ENCODE results near the gene VSTM2L.

VSTM2L gene

DNA sequence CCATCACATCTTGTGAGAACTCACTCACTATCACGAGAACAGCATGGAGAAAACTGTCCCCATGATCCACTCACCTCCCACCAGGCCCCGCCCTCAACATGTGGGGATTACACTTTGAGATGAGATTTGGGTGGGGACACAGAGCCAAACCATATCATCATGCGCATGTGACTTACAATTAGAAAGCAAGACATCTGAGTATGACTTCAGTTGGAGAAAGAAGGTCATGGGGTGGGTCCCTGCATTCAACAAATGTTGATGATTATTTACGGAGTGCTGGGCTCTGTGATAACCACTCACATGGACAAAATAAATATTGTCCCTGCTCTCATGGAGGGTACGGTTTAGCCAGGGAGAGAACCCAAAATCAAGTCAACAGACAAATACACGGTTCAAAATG lies 37.9 kb downstream of the VSTM2L start:
- TF ChIP-seq, protein P1, sequence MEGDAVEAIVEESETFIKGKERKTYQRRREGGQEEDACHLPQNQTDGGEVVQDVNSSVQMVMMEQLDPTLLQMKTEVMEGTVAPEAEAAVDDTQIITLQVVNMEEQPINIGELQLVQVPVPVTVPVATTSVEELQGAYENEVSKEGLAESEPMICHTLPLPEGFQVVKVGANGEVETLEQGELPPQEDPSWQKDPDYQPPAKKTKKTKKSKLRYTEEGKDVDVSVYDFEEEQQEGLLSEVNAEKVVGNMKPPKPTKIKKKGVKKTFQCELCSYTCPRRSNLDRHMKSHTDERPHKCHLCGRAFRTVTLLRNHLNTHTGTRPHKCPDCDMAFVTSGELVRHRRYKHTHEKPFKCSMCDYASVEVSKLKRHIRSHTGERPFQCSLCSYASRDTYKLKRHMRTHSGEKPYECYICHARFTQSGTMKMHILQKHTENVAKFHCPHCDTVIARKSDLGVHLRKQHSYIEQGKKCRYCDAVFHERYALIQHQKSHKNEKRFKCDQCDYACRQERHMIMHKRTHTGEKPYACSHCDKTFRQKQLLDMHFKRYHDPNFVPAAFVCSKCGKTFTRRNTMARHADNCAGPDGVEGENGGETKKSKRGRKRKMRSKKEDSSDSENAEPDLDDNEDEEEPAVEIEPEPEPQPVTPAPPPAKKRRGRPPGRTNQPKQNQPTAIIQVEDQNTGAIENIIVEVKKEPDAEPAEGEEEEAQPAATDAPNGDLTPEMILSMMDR (IDR thresholded peaks at IDR 0.05; ENCODE audit: borderline replicate concordance, control extremely low read depth, extremely low read depth, insufficient read depth, missing control alignments), result no peak
- DNase-seq (ENCODE audit: low spot score), result no peak
- in situ Hi-C loops (cut with MboI; ENCODE audit: low sequenced_read_pairs, unreplicated experiment), result no loop called here

DNA sequence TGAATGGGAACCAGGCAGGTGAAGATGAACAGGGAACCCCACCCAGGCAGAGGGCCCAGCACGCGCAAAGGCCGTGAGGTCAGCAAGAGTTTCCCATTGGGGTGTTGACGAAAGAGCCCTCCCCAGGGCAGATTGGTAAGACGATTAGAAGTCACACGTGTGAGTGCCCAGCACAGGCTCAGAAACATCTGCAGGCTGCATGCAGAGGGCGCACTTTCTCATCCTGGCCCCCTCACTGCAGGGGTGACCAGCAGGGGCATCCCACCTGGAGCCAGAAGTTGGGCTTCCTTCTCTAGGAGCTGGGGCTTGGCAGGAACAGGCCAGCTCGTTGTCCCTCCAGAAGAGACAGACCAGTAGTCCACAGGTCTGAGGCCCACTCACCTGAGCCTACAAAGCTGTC lies 38.4 kb downstream of the VSTM2L start:
- TF ChIP-seq, protein P1 (IDR thresholded peaks at IDR 0.05; ENCODE audit: borderline replicate concordance, control extremely low read depth, extremely low read depth, insufficient read depth, missing control alignments), result peak; percentile 7
- DNase-seq (ENCODE audit: low spot score), result peak; percentile 41

DNA sequence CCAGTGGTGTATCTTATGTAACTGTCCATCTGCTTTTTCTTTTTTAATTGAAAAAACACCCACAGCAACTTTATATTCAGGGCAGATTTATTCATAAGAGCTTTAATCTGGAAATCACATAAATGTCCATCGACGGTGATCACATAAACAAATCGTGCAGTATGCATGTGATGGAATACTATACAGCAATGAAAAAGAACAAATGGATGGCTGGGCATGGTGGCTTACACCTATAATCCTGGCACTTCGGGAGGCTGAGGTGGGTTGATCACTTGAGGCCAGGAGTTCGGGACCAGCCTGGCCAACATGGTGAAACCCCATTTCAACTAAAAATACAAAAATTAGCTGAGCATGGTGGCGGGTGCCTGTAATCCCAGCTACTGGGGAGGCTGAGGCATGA lies 39.1 kb downstream of the VSTM2L start:
- TF ChIP-seq, protein P1 (IDR thresholded peaks at IDR 0.05; ENCODE audit: borderline replicate concordance, control extremely low read depth, extremely low read depth, insufficient read depth, missing control alignments), result no peak
- in situ Hi-C loops (cut with MboI; ENCODE audit: low sequenced_read_pairs, unreplicated experiment), result no loop called here
- no peak for DNase-seq (ENCODE audit: low spot score)

More for the DNA sequence above, 38.4 kb downstream of the VSTM2L start:
- in situ Hi-C loops (cut with MboI; ENCODE audit: low sequenced_read_pairs, unreplicated experiment), result no loop called here

DNA sequence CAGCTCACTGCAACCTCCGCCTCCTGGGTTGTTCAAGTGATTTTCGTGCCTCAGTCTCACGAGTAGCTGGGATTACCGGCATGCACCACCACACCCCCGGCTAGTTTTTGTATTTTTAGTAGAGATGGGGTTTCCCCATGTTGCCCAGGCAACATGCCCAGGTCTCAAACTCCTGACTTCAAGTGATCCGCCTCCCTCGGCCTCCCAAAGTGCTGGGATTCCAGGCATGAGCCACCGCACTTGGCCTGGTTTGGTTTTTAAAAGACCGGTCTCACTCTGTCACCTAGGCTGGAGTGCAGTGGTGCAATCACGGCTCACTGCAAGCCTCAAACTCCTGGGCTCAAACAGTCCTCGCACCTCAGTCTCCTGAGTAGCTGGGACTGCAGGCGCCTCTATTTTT lies 40.1 kb downstream of the VSTM2L start:
- TF ChIP-seq, protein P1 (IDR thresholded peaks at IDR 0.05; ENCODE audit: borderline replicate concordance, control extremely low read depth, extremely low read depth, insufficient read depth, missing control alignments), result no peak
- in situ Hi-C loops (cut with MboI; ENCODE audit: low sequenced_read_pairs, unreplicated experiment), result no loop called here
- no peak for DNase-seq (ENCODE audit: low spot score)

DNA sequence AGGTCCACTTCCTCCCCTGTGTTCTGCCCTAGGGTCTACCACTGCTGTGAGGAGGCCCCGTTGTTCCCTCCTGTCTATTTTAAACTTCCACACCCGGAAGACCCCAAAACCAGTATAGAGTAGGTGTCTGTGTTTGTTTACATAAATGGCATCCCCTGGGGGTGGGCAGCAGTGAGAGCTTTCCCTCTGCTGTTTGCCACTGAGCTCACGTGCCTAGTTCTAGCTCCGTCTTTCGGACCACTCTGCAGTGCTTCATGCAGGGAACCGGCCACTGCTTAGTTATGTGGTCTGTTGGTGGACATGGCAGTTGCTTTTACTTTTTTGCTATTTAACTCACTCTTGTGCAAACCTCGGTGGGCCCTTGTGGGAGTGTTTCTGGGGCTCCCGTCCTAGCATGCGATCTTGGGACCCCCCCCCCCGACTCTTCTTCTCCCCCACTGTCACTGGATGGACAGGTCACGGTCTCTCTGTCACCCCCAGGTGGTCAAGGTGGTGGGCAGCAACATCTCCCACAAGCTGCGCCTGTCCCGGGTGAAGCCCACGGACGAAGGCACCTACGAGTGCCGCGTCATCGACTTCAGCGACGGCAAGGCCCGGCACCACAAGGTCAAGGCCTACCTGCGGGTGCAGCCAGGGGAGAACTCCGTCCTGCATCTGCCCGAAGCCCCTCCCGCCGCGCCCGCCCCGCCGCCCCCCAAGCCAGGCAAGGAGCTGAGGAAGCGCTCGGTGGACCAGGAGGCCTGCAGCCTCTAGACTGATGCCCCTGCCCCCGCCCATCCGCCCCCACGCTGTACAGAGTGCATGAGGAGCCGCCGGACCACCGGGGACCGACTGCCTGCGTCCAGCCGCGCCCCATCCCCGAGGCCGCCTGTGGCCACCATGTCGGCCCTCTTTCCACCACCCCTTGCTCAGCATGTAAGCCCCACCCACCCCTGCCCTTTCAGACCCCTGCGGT lies 40.9 kb downstream of the VSTM2L start:
- peak; percentile 23 for DNase-seq (ENCODE audit: low spot score)
- in situ Hi-C loops (cut with MboI; ENCODE audit: low sequenced_read_pairs, unreplicated experiment), result no loop called here
- TF ChIP-seq, protein P1 (IDR thresholded peaks at IDR 0.05; ENCODE audit: borderline replicate concordance, control extremely low read depth, extremely low read depth, insufficient read depth, missing control alignments), result no peak

DNA sequence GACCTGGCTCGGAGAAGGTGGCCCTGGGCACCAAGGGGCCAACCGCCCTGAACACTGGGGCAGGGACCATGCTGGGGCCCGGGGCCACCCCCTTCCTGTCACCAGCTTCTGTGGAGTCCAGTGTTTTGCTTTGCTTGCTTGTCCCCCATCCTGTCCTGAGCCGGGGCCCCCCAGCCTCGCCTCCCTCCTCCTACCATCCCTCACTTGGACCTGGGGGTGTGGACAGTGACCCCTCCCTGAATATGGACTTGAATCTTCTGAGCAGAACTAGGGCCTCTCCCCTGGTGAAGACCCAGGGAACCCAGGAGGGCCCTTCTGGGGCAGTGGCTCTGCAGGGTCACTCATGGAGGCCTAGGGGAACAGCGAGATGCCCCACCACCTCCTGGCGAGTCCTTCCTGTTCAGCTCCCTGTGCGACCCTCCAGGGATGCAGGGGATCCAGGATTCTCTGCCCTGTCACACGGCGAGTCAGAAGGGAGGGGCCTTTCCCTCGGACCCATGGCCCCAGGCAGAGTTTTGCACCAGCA lies 41.6 kb downstream of the VSTM2L start:
- peak; percentile 27 for DNase-seq (ENCODE audit: low spot score)
- in situ Hi-C loops (cut with MboI; ENCODE audit: low sequenced_read_pairs, unreplicated experiment), result no loop called here

More for the DNA sequence above, 41.6 kb downstream of the VSTM2L start:
- TF ChIP-seq, protein P1 (IDR thresholded peaks at IDR 0.05; ENCODE audit: borderline replicate concordance, control extremely low read depth, extremely low read depth, insufficient read depth, missing control alignments), result no peak

Measured in GM13976 (cell line).